Activated CD8-positive, alpha-beta T cell treated with anti-CD3 and anti-CD28 coated beads for 36 hours (primary cell): ENCODE data around the gene CCDC7. TPM values are rescaled to one million over a fixed set of nuclear protein-coding genes. Genes with fewer than 3 reads are reported as not detected.
"Not testable (repeated sequence)": the region's sequence is repeated elsewhere in the genome, so short reads cannot be mapped to it uniquely, and the experiment has no call there.

ENCODE experiments used
- ATAC-seq: fragments of 200-7000 bp; cut with Tn5 transposase; one replicate; pipeline ENCODE4 v1.10.0; 2021; ENCODE audit warnings: mild to moderate bottlenecking, moderate library complexity
- CTCF ChIA-PET: fragments of 350-600 bp; sonication (Branson Sonifier 250); formaldehyde crosslinking; loops from one replicate; lab custom pipeline; 2021; ENCODE audit warnings: antibody characterized with exemption; lab: Charles Lee
- POLR2A ChIA-PET: fragments of 350-600 bp; sonication (Branson Sonifier 250); formaldehyde crosslinking; loops from one replicate; lab custom pipeline; 2021; ENCODE audit warnings: antibody characterized with exemption; lab: Charles Lee
- DNase-seq: peaks from one replicate; pipeline ENCODE4 v3.0.0-alpha.2; 2020
- H3K27ac Mint-ChIP-seq: one replicate; pipeline ENCODE4 v1.8.0; 2021; ENCODE audit warnings: mild to moderate bottlenecking, mixed read lengths
- H3K27me3 Mint-ChIP-seq: one replicate; pipeline ENCODE4 v1.8.0; 2021; ENCODE audit warnings: mixed read lengths
- H3K36me3 Mint-ChIP-seq: one replicate; pipeline ENCODE4 v1.8.0; 2021; ENCODE audit warnings: low read depth, mixed read lengths
- H3K4me1 Mint-ChIP-seq: one replicate; pipeline ENCODE4 v1.8.0; 2021; ENCODE audit warnings: low read depth, mixed read lengths
- H3K4me3 Mint-ChIP-seq: one replicate; pipeline ENCODE4 v1.8.0; 2021; ENCODE audit warnings: mild to moderate bottlenecking, moderate library complexity, mixed read lengths
- H3K9me3 Mint-ChIP-seq: one replicate; pipeline ENCODE4 v1.8.0; 2021; ENCODE audit warnings: mixed read lengths
- intact Hi-C: fragments of 100-400 bp; cut with micrococcal nuclease; formaldehyde crosslinking; loops from one replicate; pipeline ENCODE4 v1.10.0; 2022
- total RNA-seq, 2 experiments: library from RNA; stranded (reverse); gene quantifications; one replicate each; pipeline ENCODE4 v1.2.3, GENCODE V29; 2021
- TF ChIP-seq, protein P1 (sequence below): fragments of 200-600 bp; IDR thresholded peaks from one replicate; pipeline ENCODE4 v1.8.0; 2022; ENCODE audit warnings: antibody characterized with exemption, mild to moderate bottlenecking

The CCDC7 gene
- total RNA-seq, 2 experiments from 2014 or later = 5.5 to 10.4 TPM

DNA sequence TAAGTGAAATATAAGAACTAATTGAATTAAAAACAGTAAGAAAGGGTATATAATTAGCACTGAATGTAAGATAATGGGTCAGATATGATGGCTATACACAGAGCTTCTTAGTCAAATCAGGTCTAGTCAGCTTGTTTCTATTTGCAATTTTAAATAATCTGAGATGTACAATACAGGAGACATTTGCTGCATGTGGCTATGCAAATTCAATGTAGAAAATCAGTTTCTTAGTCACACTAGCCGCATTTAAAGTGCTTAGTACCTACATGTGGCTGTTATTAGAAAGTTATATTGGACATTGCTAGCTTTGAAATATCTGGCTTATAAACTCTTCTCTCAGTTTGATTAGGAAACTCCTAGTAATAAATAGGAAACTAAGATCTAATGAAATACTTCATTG lies 25.3 kb downstream of the CCDC7 start:
- no peaks in the 10 kb centered on the region for H3K9me3 Mint-ChIP-seq
- H3K4me3 Mint-ChIP-seq = no peak overlapping the region
- H3K4me1 Mint-ChIP-seq = peaks cover 2% of the 10 kb centered on the region
- POLR2A ChIA-PET = no interaction called here
- intact Hi-C loops = no loop called here
- no peak overlapping the region for H3K27ac Mint-ChIP-seq
- CTCF ChIA-PET = no interaction called here
- no peak for DNase-seq
- peaks cover 23% of the 10 kb centered on the region for H3K36me3 Mint-ChIP-seq
- no peak for ATAC-seq
- H3K27me3 Mint-ChIP-seq = no peaks in the 10 kb centered on the region
- TF ChIP-seq, protein P1, sequence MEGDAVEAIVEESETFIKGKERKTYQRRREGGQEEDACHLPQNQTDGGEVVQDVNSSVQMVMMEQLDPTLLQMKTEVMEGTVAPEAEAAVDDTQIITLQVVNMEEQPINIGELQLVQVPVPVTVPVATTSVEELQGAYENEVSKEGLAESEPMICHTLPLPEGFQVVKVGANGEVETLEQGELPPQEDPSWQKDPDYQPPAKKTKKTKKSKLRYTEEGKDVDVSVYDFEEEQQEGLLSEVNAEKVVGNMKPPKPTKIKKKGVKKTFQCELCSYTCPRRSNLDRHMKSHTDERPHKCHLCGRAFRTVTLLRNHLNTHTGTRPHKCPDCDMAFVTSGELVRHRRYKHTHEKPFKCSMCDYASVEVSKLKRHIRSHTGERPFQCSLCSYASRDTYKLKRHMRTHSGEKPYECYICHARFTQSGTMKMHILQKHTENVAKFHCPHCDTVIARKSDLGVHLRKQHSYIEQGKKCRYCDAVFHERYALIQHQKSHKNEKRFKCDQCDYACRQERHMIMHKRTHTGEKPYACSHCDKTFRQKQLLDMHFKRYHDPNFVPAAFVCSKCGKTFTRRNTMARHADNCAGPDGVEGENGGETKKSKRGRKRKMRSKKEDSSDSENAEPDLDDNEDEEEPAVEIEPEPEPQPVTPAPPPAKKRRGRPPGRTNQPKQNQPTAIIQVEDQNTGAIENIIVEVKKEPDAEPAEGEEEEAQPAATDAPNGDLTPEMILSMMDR = no peak

DNA sequence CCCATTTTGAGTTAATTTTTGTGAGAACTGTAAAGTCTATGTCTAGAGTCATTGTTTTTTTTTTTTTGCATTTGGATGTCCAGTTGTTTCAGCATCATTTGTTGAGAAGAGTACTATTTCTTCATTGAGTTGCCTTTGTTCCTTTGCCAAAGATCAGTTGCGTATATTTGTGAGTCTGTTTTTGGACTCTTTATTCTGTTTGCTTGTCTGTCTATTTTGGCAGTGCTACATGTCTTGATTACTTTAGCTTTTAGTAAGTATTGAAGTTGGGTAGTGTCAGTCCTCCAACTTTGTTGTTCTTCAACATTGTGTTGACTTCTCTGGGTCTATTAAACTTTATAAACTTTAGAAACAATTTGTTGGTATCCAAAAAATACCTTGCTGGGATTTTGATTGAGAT lies 31.6 kb downstream of the CCDC7 start:
- CTCF ChIA-PET = no interaction called here

DNA sequence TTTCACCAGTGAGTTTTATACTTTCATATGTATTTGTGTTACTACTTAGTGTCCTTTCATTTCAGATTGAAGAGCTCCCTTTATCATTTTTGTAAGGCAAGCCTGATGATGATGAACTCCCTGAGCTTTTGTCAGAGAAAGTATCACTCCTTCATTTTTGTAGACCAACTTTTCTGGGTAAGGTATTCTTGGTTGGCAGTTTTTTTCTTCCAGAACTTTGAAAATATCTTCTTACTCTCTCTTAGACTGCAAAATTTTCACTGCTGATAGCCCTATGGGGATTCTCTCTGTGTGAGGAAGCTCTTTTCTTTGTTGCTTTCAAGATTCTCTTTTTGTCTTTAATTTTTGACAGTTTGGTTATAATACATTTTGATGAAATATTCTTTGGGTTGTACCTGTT lies 35.7 kb downstream of the CCDC7 start:
- no peak overlapping the region for H3K4me3 Mint-ChIP-seq
- peaks cover 67% of the 10 kb centered on the region for H3K36me3 Mint-ChIP-seq
- peaks cover 8% of the 10 kb centered on the region for H3K9me3 Mint-ChIP-seq
- H3K27ac Mint-ChIP-seq = no peak overlapping the region
- TF ChIP-seq, protein P1 = no peak
- intact Hi-C loops = no loop called here
- ATAC-seq (no peak), DNase-seq (no peak)
- POLR2A ChIA-PET = no interaction called here
- H3K27me3 Mint-ChIP-seq = no peaks in the 10 kb centered on the region
- peaks cover 2% of the 10 kb centered on the region for H3K4me1 Mint-ChIP-seq
- CTCF ChIA-PET = no interaction called here

More for the DNA sequence above, 31.6 kb downstream of the CCDC7 start:
- Mint-ChIP-seq H3K36me3 (peaks cover 51% of the 10 kb centered on the region), H3K4me3 (no peak overlapping the region), H3K27me3 (no peaks in the 10 kb centered on the region), H3K27ac (no peak overlapping the region), H3K4me1 (peaks cover 2% of the 10 kb centered on the region), H3K9me3 (peaks cover 8% of the 10 kb centered on the region)
- POLR2A ChIA-PET = no interaction called here
- DNase-seq (no peak), ATAC-seq (no peak)
- TF ChIP-seq, protein P1 = no peak
- intact Hi-C loops = no loop called here

DNA sequence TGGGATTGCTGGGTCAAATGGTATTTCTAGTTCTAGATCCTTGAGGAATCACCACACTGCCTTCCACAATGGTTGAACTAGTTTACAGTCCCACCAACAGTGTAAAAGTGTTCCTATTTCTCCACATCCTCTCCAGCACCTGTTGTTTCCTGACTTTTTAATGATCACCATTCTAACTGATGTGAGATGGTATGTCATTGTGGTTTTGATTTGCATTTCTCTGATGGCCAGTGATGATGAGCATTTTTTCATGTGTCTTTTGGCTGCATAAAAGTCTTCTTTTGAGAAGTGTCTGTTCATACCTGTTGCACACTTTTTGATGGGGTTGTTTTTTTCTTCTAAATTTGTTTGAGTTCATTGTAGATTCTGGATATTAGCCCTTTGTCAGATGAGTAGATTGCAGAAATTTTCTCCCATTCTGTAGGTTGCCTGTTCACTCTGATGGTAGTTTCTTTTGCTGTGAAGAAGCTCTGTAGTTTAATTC lies 37.1 kb downstream of the CCDC7 start:
- H3K4me3 Mint-ChIP-seq, DNase-seq, intact Hi-C loops, H3K4me1 Mint-ChIP-seq, POLR2A ChIA-PET, H3K27ac Mint-ChIP-seq, ATAC-seq, CTCF ChIA-PET, H3K27me3 Mint-ChIP-seq: not testable (repeated sequence)
- Mint-ChIP-seq H3K9me3 (peaks cover 15% of the 10 kb centered on the region), H3K36me3 (peaks cover 71% of the 10 kb centered on the region)

DNA sequence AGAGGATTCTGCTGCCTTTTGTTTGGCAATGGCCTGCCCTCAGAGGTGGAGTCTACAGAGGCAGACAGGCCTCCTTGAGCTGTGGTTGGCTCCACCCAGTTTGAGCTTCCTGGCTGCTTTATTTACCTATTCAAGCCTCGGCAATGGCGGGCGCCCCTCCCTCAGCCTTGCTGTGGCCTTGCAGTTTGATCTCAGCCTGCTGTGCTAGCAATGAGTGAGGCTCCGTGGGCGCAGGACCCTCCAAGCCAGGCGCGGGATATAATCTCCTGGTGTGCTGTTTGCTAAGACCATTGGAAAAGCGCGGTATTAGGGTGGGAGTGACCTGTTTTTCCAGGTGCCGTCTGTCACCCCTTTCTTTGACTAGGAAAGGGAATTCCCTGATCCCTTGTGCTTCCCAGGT lies 42.1 kb downstream of the CCDC7 start:
- intact Hi-C loops, CTCF ChIA-PET, H3K27ac Mint-ChIP-seq, POLR2A ChIA-PET, ATAC-seq, H3K4me3 Mint-ChIP-seq, H3K27me3 Mint-ChIP-seq, DNase-seq: not testable (repeated sequence)
- H3K36me3 Mint-ChIP-seq = peaks cover 62% of the 10 kb centered on the region
- H3K9me3 Mint-ChIP-seq = peaks cover 17% of the 10 kb centered on the region
- H3K4me1 Mint-ChIP-seq = peaks cover 10% of the 10 kb centered on the region

DNA sequence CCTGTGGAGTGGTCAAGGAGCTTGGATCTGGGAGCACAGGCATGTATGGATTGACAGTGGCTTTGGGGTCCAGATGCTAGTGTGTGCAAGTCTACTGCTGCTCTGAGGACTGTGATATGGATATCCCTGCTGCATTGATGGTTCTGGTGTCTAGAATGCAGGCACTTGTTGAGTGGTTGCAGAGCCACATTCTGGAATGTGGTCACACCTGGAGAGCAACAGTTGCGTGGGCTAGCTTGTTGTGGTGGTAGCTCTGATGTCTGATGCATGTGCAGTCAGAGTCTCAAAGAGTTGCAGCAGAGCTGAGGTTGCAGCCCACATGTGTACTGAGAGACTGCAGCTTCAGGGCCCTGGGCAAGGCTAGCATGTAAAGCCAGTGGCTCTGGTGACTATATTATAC lies 43.2 kb downstream of the CCDC7 start:
- TF ChIP-seq, protein P1 = no peak
- POLR2A ChIA-PET = no interaction called here
- intact Hi-C loops = no loop called here
- Mint-ChIP-seq H3K36me3 (peaks cover 52% of the 10 kb centered on the region), H3K27me3 (no peaks in the 10 kb centered on the region), H3K27ac (no peak overlapping the region), H3K4me1 (peaks cover 10% of the 10 kb centered on the region), H3K9me3 (peaks cover 17% of the 10 kb centered on the region), H3K4me3 (no peak overlapping the region)
- DNase-seq (no peak), ATAC-seq (no peak)
- CTCF ChIA-PET = interaction anchor here (1.0 to 1.2 kb wide), 2 partner anchors 111 to 520 kb away, joined by 3 to 4 read pairs; no protein-coding TSS in a partner anchor
